HL-60/S4 (cell line): ENCODE results near the gene PRDX4.

Experiments used
- in situ Hi-C: fragments of 300-500 bp; cut with MboI; formaldehyde crosslinking; loops from 2 replicates; pipeline ENCODE4 v1.14.3; 2022; ENCODE audit warnings: low sequenced_read_pairs

Gene PRDX4

GRCh38 chrX:23670528-23670927, 3.2 kb downstream of the PRDX4 start:
- in situ Hi-C loops, result no loop called here

- in situ Hi-C loops, result no loop called here
These were observed 5.8 kb downstream of the PRDX4 start for GRCh38 chrX:23673108-23673507.

GRCh38 chrX:23676486-23676885, 9.2 kb downstream of the PRDX4 start:
- in situ Hi-C loops, result loop anchor here (25.0 kb wide), 1 partner anchor 386 kb away; the partner anchor contains the start of gene EIF2S3

- in situ Hi-C loops, result loop anchor here (10.0 to 25.0 kb wide), 2 partner anchors 213 to 370 kb away; partner anchors contain the start of genes APOO, CXorf58 and EIF2S3
These were observed 24.9 kb downstream of the PRDX4 start for GRCh38 chrX:23692166-23692565.

GRCh38 chrX:23694606-23695005, 27.3 kb downstream of the PRDX4 start:
- in situ Hi-C loops, result loop anchor here (10.0 to 25.0 kb wide), 2 partner anchors 210 to 368 kb away; partner anchors contain the start of genes APOO, CXorf58 and EIF2S3

GRCh38 chrX:23699636-23700194, 32.4 kb downstream of the PRDX4 start:
- in situ Hi-C loops, result loop anchor here (10.0 to 25.0 kb wide), 2 partner anchors 205 to 363 kb away; partner anchors contain the start of genes APOO, CXorf58 and EIF2S3

- in situ Hi-C loops, result no loop called here
These were observed 37.4 kb downstream of the PRDX4 start for GRCh38 chrX:23704673-23705206.

- in situ Hi-C loops, result no loop called here
These were observed 37.9 kb downstream of the PRDX4 start for GRCh38 chrX:23705235-23705634.

GRCh38 chrX:23720117-23720677, 52.9 kb downstream of the PRDX4 start:
- in situ Hi-C loops, result no loop called here

DNA sequence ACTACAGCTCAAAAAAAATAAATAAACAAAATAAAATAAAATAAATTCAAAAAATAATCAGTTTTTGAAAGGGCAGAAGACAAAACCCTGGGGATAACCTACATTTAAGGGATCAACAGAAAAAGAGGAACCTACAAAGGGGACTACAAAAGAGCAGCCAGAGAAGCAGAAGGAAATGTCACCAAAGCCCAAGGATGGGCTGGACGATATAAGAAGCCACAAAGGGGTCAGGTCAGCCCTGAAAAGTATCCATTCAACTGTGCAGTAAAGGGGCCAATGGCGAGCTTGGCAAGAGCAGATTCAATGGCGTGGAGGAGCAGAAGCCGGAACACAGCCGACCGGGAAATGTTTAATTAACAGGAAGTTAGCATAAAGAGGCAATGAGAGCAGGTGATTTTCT, 58.9 kb downstream of the PRDX4 start:
- in situ Hi-C loops, result no loop called here

DNA sequence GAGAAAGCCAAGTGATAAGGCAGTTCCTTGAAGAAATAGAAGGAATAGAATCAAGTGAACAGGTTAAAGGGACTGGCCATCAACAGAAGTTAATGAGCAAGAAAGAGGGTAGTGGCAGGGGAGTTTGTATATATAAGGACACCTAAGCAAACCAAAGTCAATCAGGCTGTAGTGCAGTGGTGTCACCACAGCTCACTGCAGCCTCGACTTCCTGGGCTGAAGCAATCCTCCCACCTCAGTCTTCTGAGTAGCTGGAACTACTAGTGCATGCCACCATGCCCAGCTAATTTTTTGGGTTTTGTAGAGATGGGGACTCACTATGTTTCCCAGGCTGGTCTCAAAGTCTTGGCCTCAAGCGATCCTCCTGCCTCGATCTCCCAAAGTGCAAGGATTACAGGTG, 59.9 kb downstream of the PRDX4 start:
- in situ Hi-C loops, result no loop called here

DNA sequence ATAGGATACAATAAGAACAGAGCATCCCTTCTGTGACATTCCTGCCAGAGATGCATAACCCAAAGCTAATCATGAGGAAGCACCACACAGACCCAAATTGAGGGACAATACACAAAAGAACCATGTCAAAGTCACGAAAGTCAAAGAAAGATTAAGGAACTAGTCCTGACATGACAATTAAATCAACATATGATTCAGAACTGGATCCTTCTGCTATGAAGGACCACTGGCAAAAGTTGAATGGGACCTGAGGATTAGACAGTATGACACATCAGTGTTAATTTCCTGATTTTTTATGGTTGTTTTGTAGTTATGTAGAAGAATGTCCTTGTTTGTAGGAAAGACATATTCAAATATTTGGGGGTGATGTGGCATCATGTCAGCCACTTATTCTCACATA, 61.9 kb downstream of the PRDX4 start:
- in situ Hi-C loops, result no loop called here

- in situ Hi-C loops, result no loop called here
These were observed 64.7 kb downstream of the PRDX4 start for GRCh38 chrX:23731951-23732350.

GRCh38 chrX:23732704-23733103, 65.4 kb downstream of the PRDX4 start:
- in situ Hi-C loops, result no loop called here
